Activated T-cell treated with anti-CD3 and anti-CD28 coated beads, Interleukin-2, amount 50 U/mL, for 72 hours (primary cell): ENCODE data around the gene NEDD4. TPM values are rescaled to one million over a fixed set of nuclear protein-coding genes. Genes with fewer than 3 reads are reported as not detected.
"Not testable (repeated sequence)": the region's sequence is repeated elsewhere in the genome, so short reads cannot be mapped to it uniquely, and the experiment has no call there.

Experiments
- ATAC-seq, 2 donors: fragments of 150-1000 bp; cut with Tn5 transposase; replicated peaks in 1 of 2; 2 replicates each; pipeline ENCODE4 v1.10.0; 2021; ENCODE audit warnings: moderate library complexity in 2 of 2, mild to moderate bottlenecking in 1 of 2
- DNase-seq, 2 donors: peaks; one replicate each; pipeline ENCODE4 v3.0.0; 2021 to 2022; ENCODE audit warnings: mixed read lengths in 1 of 2
- H3K27ac Mint-ChIP-seq: one replicate; pipeline ENCODE4 v1.8.0; 2022; ENCODE audit warnings: mild to moderate bottlenecking, moderate library complexity, mixed read lengths
- H3K27me3 Mint-ChIP-seq: one replicate; pipeline ENCODE4 v1.8.0; 2022; ENCODE audit warnings: low read depth, mixed read lengths
- H3K36me3 Mint-ChIP-seq, 2 donors: one replicate each; pipeline ENCODE4 v1.8.0; 2022; ENCODE audit warnings: mixed read lengths in 2 of 2, mild to moderate bottlenecking in 1 of 2; ENCODE audit not compliant: insufficient read depth in 2 of 2
- H3K4me1 Mint-ChIP-seq: one replicate; pipeline ENCODE4 v1.8.0; 2022; ENCODE audit warnings: low read depth, mixed read lengths
- H3K4me3 Mint-ChIP-seq, 2 donors: one replicate each; pipeline ENCODE4 v1.8.0; 2022; ENCODE audit warnings: mild to moderate bottlenecking in 2 of 2, mixed read lengths in 2 of 2, moderate library complexity in 2 of 2
- H3K9me3 Mint-ChIP-seq, 2 donors: one replicate each; pipeline ENCODE4 v1.8.0; 2022; ENCODE audit warnings: mixed read lengths in 2 of 2
- total RNA-seq, 2 donors: library from RNA; stranded (reverse); gene quantifications; one replicate each; pipeline ENCODE4 v1.2.3, GENCODE V29; 2022

Gene NEDD4
- total RNA-seq, 2 donors from 2014 or later, result 21.3 to 32.2 TPM

DNA sequence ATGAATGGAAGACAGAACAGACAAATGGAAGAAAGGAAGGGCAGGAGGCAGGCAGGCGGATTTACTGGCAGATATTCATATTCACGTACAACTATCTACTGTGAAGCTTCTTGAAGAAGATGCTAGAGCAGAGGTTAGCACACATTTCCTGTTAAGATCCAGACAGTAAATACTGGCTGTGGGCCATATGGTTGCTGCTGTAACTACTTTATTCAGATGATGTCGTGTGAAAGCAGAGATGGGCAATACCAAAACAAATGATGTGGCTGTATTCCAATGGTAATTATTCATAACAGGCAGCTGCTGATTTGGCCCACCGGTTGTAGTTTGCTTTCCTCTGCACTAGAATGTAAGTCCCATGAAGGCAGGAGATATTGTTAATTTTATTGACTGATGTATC lies 134.8 kb downstream of the NEDD4 start:
- no peak overlapping the region for H3K27ac Mint-ChIP-seq
- no peak for DNase-seq
- H3K27me3 Mint-ChIP-seq, result no peaks in the 10 kb centered on the region
- H3K36me3 Mint-ChIP-seq, result peaks cover 0 to 8% of the 10 kb centered on the region in 2 donors
- H3K4me1 Mint-ChIP-seq, result no peaks in the 10 kb centered on the region
- H3K9me3 Mint-ChIP-seq, result no peaks in the 10 kb centered on the region
- H3K4me3 Mint-ChIP-seq, result no peak overlapping the region
- no peak for ATAC-seq

DNA sequence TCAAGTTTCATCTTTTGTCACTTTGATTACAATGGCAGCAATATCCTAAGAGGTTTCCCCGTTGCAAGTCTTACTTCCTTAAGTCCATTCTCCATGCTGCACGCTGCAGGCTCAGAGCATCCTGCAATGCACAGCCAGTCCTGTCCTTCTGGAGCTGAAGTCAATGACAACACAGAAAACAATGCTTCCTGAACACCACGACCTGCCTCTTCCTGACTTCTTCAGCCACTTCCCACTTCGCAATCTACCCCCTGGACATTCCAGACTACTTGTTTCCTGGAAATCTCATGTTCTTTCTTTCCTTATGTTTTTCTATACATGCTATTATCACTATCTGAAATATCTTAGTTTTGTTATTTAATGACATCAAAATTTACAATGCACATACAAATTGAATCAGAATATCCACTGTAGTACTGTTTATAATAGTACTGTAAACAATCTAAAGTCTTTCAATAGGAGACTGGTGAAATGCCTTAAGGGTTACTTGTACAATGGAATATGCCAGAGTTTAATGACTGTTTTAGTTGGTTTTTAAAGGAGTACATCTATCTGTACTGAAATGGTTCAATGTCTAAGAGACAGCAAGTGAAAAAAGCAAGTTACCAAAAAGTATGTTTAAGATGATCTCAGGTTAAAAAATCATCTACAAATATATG lies 136.8 kb downstream of the NEDD4 start:
- ATAC-seq, result no peak

DNA sequence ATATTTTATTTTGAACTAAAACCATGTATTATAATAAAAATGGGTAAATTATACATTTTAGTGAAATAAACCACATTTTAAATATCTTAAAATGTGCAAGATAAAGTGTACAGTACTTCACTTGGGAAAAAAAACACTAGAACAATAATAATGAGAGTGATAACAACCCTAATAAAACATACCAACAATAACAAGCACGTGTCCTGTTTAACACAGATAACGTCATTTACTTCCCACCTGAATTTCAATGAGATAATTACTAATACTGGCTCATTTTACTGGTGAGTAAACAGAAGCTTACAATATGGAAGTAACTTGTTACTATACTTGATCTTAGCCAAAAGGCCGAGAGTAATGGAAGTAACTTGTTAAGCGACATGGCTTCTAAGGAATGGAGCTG lies 140.3 kb downstream of the NEDD4 start:
- Mint-ChIP-seq H3K27me3 (no peaks in the 10 kb centered on the region), H3K36me3 (peaks cover 0 to 3% of the 10 kb centered on the region in 2 donors), H3K4me1 (no peaks in the 10 kb centered on the region), H3K9me3 (no peaks in the 10 kb centered on the region), H3K27ac (no peak overlapping the region), H3K4me3 (no peak overlapping the region)
- no peak for ATAC-seq
- DNase-seq, result no peak

More for the DNA sequence above, 136.8 kb downstream of the NEDD4 start:
- no peaks in the 10 kb centered on the region for H3K27me3 Mint-ChIP-seq
- H3K27ac Mint-ChIP-seq, result no peak overlapping the region
- no peak for DNase-seq
- peaks cover 0 to 4% of the 10 kb centered on the region in 2 donors for H3K36me3 Mint-ChIP-seq
- H3K4me1 Mint-ChIP-seq, result no peaks in the 10 kb centered on the region
- no peak overlapping the region for H3K4me3 Mint-ChIP-seq
- no peaks in the 10 kb centered on the region for H3K9me3 Mint-ChIP-seq

DNA sequence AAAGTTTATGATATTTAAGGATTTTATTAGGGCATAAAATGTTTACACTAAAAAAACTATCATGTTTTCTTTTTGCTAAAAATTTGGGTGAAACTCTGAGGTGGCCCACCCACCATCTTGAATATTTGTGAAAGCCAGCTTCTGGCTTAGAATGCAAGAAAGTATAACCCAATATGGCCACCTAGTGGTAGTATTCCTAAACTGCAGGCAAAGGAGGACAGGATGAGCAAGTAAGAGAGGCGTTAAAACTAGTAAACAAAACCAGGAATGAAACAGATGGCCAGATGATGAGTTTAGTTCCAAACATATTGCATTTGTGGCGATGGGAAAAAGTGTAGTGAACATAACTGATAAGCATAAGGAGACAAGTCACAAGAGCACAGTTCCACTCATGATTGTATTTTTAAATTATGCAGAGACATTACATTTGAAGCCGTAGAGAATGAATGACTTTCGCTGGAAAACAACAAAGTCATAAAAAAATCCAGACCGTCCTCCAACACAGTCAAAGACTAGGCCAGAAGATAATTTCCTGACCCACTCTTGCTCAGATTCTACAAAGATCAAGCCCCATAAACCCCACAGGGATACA lies 147.2 kb downstream of the NEDD4 start:
- DNase-seq (peak; percentile 42 to 70), ATAC-seq (peak; percentile 45 to 56)
- H3K36me3 Mint-ChIP-seq, result peaks cover 2 to 3% of the 10 kb centered on the region in 2 donors
- H3K9me3 Mint-ChIP-seq, result peaks cover 0 to 3% of the 10 kb centered on the region in 2 donors
- no peaks in the 10 kb centered on the region for H3K4me1 Mint-ChIP-seq
- no peak overlapping the region for H3K27ac Mint-ChIP-seq
- no peaks in the 10 kb centered on the region for H3K27me3 Mint-ChIP-seq
- no peak overlapping the region for H3K4me3 Mint-ChIP-seq

DNA sequence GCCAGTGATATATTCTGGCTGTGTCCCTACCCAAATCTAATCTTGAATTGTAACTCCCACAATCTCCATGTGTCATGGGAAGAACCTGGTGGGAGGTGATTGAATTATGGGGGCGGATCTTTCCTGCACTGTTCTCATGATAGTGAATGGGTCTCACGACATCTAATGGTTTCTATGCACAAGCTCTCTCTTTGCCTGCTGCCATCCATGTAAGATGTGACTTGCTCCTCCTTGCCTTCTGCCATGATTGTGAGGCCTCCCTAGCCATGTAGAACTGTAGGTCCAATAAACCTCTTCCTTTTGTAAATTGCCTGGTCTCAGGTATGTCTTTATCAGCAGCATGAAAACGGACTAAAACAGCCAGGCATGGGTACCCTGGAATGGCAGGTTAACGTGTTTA lies 150.5 kb downstream of the NEDD4 start:
- H3K4me3 Mint-ChIP-seq, H3K27me3 Mint-ChIP-seq, ATAC-seq, H3K27ac Mint-ChIP-seq, H3K9me3 Mint-ChIP-seq, H3K36me3 Mint-ChIP-seq, DNase-seq, H3K4me1 Mint-ChIP-seq: not testable (repeated sequence)

DNA sequence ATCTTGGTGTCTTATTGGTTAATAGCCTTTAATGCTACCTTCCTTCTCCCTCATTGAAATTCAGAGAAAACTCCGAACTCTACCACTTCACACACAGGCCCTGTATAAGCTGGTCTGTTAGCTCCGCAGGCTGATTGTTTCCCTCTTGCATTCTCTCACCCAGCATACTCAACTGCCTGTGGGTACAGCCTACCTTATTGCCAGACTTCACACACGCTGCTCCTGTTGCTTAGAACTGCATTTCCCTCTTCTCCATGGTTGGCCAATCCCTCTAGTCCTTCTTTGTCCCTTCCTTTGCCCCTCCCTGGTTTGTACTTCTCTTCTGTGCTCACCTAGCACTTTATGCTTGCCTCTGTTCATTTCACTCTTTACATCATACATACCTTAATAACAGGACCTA lies 157.5 kb downstream of the NEDD4 start:
- Mint-ChIP-seq H3K27ac (no peak overlapping the region), H3K27me3 (no peaks in the 10 kb centered on the region)
- ATAC-seq, result no peak

DNA sequence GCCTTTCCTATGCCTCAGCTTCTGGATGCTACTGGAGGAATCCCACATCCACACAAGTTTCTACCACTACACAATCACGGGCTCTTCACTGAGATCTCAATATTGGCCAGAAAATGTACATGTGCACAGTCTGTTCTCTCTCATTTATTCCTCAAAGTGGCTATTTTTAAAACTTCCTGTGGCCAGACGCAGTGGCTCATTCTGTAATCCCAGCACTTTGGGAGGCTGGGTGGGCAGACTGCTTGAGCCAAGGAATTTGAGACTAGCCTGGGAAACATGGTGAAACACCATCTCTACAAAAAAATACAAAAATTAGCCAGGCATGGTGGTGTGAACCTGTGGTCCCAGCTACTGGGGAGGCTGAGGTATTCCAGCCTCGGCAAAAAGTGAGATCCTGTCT lies 159.1 kb downstream of the NEDD4 start:
- ATAC-seq (no peak), DNase-seq (no peak)
- Mint-ChIP-seq H3K36me3 (peaks cover 0 to 3% of the 10 kb centered on the region in 2 donors), H3K9me3 (no peaks in the 10 kb centered on the region), H3K4me3 (no peak overlapping the region), H3K27ac (no peak overlapping the region), H3K27me3 (no peaks in the 10 kb centered on the region), H3K4me1 (peaks cover 20% of the 10 kb centered on the region)

More for the DNA sequence above, 157.5 kb downstream of the NEDD4 start:
- Mint-ChIP-seq H3K4me1 (peaks cover 6% of the 10 kb centered on the region), H3K9me3 (no peaks in the 10 kb centered on the region), H3K4me3 (no peak overlapping the region), H3K36me3 (no peaks in the 10 kb centered on the region)
- no peak for DNase-seq

DNA sequence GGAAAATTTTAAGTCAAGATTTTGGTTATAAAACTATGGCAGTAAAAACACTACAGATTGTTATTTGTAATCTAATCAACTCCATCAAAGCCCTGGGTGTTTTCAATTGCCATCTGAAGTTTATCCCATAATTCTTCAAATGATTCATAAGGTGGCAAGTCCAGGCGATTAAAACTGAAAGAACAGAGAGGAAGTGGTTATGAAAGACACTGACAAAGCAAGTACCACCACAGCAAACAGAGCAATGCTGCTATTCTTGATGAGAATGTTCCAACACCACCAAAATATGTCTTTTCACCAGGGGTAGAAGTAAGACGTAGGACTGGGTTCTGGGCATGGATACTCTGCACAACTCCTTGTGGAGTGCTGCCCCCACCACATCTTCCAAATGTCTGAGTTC lies 163.6 kb downstream of the NEDD4 start:
- peak; percentile 90 for ATAC-seq
- DNase-seq, result peak; percentile 7 to 28
- Mint-ChIP-seq H3K4me3 (peak overlapping the region; percentile 40 to 45), H3K27me3 (no peaks in the 10 kb centered on the region), H3K36me3 (peaks cover 0 to 3% of the 10 kb centered on the region in 2 donors), H3K4me1 (peaks cover 40% of the 10 kb centered on the region), H3K9me3 (no peaks in the 10 kb centered on the region), H3K27ac (no peak overlapping the region)

DNA sequence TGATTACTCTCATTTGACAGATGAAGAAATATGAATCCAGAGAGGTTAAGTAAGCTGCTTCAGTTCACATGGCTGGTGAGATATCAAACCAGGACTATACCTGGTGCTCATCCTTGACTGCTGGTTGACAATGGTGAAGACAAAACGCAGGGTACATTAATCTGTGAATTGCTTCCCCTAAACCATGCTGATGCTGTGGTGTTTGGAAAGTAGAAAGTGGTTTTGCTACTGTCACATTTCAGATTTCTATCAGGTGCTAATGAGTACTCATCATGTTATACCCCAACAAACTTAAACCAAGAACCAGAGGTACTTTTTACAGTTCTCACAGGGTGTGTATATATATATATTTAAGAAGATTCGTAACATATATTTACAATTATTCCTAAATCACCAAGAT lies 165.5 kb downstream of the NEDD4 start:
- ATAC-seq (peak; percentile 23 to 31), DNase-seq (no peak)
- Mint-ChIP-seq H3K27ac (no peak overlapping the region), H3K4me3 (no peak overlapping the region), H3K27me3 (no peaks in the 10 kb centered on the region), H3K36me3 (peaks cover 0 to 3% of the 10 kb centered on the region in 2 donors), H3K4me1 (peaks cover 40% of the 10 kb centered on the region), H3K9me3 (no peaks in the 10 kb centered on the region)

DNA sequence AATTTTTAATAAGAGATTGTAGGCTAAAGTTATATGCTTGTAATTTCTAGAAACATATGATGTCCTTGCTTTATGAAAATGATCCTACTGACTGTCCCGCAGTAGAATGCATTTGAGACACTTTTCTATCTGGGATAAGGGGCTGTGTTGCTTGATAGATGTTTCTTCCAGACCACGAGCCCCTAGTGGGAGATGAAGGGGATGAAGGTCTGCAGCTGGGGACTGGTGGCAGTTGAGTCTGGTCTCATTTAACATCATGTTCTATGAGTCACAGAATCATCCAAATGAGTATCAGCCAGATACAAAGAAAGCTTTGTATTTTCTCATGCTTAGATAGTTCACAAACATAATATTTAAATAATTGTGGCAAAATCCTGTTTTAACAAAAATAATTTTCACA lies 166.2 kb downstream of the NEDD4 start:
- Mint-ChIP-seq H3K36me3 (peaks cover 0 to 3% of the 10 kb centered on the region in 2 donors), H3K27me3 (no peaks in the 10 kb centered on the region), H3K4me3 (no peak overlapping the region), H3K9me3 (no peaks in the 10 kb centered on the region), H3K4me1 (peaks cover 40% of the 10 kb centered on the region), H3K27ac (no peak overlapping the region)
- ATAC-seq, result peak; percentile 34 to 39
- DNase-seq, result peak in 1 of 2 donors; percentile 10

DNA sequence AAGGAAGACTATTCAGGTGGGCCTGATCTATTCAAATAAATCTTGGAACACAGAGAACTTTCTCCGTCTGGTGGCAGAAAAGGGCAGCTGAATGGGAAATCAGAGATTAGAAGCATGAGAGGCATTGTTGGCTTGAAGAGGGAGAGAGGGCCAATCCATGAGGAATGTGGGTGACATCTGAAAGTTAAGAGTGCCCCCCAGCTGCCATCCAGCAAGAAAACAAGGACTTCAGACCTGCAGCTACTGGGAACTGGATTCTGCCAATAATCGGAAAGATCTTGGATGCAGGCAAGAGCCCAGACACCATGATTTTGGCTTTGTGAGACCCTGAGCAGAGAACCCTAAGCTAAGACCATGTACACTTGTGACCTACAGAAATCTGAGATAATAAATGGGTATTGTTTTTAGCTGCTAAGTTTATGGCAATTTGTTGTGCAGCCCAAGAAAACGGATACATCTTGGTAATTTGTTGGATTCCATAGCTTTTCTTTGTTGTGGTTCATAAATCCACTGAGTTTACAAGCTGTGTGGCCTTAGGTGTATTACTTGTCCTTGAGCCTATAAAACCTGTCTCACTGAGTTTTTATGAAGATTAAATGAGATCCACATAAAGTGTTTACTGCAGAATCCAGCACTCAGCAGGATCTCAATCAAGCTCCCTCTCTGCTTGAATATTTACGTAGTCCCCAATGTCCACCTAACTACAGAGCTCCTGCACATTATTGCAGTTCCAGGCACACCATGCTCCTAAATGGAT lies 168.4 kb downstream of the NEDD4 start:
- no peak for ATAC-seq
- Mint-ChIP-seq H3K27ac (no peak overlapping the region), H3K4me3 (no peak overlapping the region), H3K27me3 (no peaks in the 10 kb centered on the region), H3K4me1 (peaks cover 27% of the 10 kb centered on the region), H3K9me3 (no peaks in the 10 kb centered on the region), H3K36me3 (peaks cover 0 to 3% of the 10 kb centered on the region in 2 donors)
- DNase-seq, result no peak

DNA sequence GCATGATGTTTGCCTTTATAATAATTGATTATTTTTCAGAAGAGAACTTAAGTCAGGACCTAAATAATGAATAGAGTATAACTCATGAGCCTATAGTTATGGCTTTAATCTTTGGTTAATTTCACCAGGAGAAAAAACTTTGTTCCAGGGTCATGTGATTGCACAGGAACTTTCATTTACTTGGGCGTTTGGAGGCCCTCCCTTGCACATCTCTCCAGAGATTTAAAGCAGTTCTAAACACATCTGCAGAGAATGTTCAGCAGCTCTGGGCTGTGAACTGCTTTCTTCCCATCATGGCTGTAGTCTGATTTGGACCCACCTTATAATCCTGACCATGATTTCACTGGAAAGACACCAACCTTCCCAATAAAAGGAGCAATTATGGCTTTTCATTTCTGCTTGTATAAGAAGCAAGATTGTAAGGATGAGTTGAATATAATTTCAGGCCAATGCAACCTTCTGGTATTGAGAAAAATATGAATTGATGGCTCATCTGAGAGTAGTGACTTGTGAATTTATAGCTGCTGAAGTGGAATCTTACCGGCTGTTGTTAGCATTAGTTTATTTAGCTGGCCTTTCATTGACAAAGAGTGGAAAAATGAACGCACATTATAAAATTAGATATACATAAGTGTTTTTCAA lies 169.6 kb downstream of the NEDD4 start:
- no peaks in the 10 kb centered on the region for H3K36me3 Mint-ChIP-seq
- no peaks in the 10 kb centered on the region for H3K9me3 Mint-ChIP-seq
- H3K4me3 Mint-ChIP-seq, result no peak overlapping the region
- H3K27me3 Mint-ChIP-seq, result no peaks in the 10 kb centered on the region
- H3K4me1 Mint-ChIP-seq, result peaks cover 15% of the 10 kb centered on the region
- no peak overlapping the region for H3K27ac Mint-ChIP-seq
- DNase-seq (no peak), ATAC-seq (no peak)

DNA sequence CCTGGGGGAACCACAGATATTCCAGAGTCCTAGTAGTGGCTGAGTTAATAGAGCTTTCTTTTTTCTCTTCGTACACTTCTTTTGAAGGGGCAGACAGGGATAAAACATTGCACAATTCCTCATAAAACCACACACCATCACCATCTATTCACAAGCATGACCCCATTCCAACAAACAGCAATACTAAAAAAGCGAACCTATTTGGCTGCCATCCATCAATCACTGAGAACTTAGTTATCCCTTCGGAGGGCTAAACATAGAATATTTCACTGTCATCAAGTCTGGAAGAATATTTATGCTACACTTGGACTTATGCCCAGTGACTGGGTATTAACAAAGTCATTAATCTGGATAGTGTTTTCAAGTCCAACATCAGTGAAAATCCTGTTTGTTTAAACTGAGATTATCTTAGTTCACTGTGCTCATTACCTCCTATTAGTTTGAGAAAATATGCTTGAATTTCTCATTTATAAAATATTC lies 170.2 kb downstream of the NEDD4 start:
- Mint-ChIP-seq H3K9me3 (no peaks in the 10 kb centered on the region), H3K27me3 (no peaks in the 10 kb centered on the region), H3K27ac (no peak overlapping the region), H3K36me3 (no peaks in the 10 kb centered on the region), H3K4me3 (no peak overlapping the region), H3K4me1 (peaks cover 9% of the 10 kb centered on the region)
- no peak for DNase-seq
- no peak for ATAC-seq
